Mesothelial cell of epicardium (in vitro differentiated cells): Measurements from ENCODE around the gene CDK6. TPM values are rescaled to one million over a fixed set of nuclear protein-coding genes. Genes with fewer than 3 reads are reported as not detected.

Experiments used
- DNase-seq, 2 experiments: peaks; one replicate each; pipeline ENCODE4 v3.0.0; 2021; ENCODE audit warnings: low spot score in 2 of 2; ENCODE audit not compliant: unreplicated experiment in 2 of 2
- H3K27ac Mint-ChIP-seq: 2 replicates; pipeline ENCODE4 v1.8.0; 2021; ENCODE audit warnings: mixed read lengths
- H3K27me3 Mint-ChIP-seq: 2 replicates; pipeline ENCODE4 v1.8.0; 2021; ENCODE audit warnings: low read depth, mixed read lengths
- H3K36me3 Mint-ChIP-seq: 2 replicates; pipeline ENCODE4 v1.8.0; 2021; ENCODE audit warnings: mixed read lengths
- H3K4me1 Mint-ChIP-seq: 2 replicates; pipeline ENCODE4 v1.8.0; 2021; ENCODE audit warnings: mixed read lengths
- H3K4me3 Mint-ChIP-seq: 2 replicates; pipeline ENCODE4 v1.8.0; 2021; ENCODE audit warnings: mild to moderate bottlenecking, moderate library complexity, mixed read lengths
- H3K9me3 Mint-ChIP-seq: 2 replicates; pipeline ENCODE4 v1.8.0; 2021; ENCODE audit warnings: mixed read lengths
- CTCF ChIP-seq: fragments of 200-600 bp; sonication (generic); IDR thresholded peaks from one replicate; pipeline ENCODE4 v1.5.0; 2021; ENCODE audit warnings: antibody characterized with exemption; ENCODE audit not compliant: unreplicated experiment
- total RNA-seq: library from RNA; stranded (reverse); gene quantifications from 3 replicates; pipeline ENCODE4 v1.2.1, GENCODE V29; 2021

CDK6 gene
- total RNA-seq, 1 donor from 2014 or later: 138 TPM

- Mint-ChIP-seq H3K4me1 (peaks cover 26% of the 10 kb centered on the region), H3K9me3 (no peaks in the 10 kb centered on the region), H3K4me3 (no peak overlapping the region), H3K27me3 (no peaks in the 10 kb centered on the region), H3K36me3 (peaks cover 24% of the 10 kb centered on the region), H3K27ac (peak overlapping the region; percentile 94)
- DNase-seq: no peak
- TF ChIP-seq CTCF: no peak
These were observed 112.4 kb downstream of the CDK6 start for GRCh38 chr7:92723943-92724342.

- no peak overlapping the region for H3K4me3 Mint-ChIP-seq
- H3K9me3 Mint-ChIP-seq: no peaks in the 10 kb centered on the region
- peaks cover 26% of the 10 kb centered on the region for H3K4me1 Mint-ChIP-seq
- peaks cover 27% of the 10 kb centered on the region for H3K36me3 Mint-ChIP-seq
- no peaks in the 10 kb centered on the region for H3K27me3 Mint-ChIP-seq
- TF ChIP-seq CTCF: no peak
- no peak for DNase-seq
- peak overlapping the region; percentile 94 for H3K27ac Mint-ChIP-seq
These were observed 113.2 kb downstream of the CDK6 start for GRCh38 chr7:92723205-92723604.

GRCh38 chr7:92722541-92722940 lies 113.8 kb downstream of the CDK6 start:
- peak overlapping the region; percentile 94 for H3K27ac Mint-ChIP-seq
- DNase-seq: no peak
- peaks cover 30% of the 10 kb centered on the region for H3K36me3 Mint-ChIP-seq
- H3K4me3 Mint-ChIP-seq: no peak overlapping the region
- TF ChIP-seq CTCF: no peak
- H3K9me3 Mint-ChIP-seq: no peaks in the 10 kb centered on the region
- H3K27me3 Mint-ChIP-seq: no peaks in the 10 kb centered on the region
- H3K4me1 Mint-ChIP-seq: peaks cover 26% of the 10 kb centered on the region

GRCh38 chr7:92720604-92721350 lies 115.6 kb downstream of the CDK6 start:
- peak overlapping the region; percentile 22 for H3K27ac Mint-ChIP-seq

GRCh38 chr7:92717993-92718716 lies 118.2 kb downstream of the CDK6 start:
- no peaks in the 10 kb centered on the region for H3K27me3 Mint-ChIP-seq
- H3K9me3 Mint-ChIP-seq: no peaks in the 10 kb centered on the region
- peaks cover 28% of the 10 kb centered on the region for H3K4me1 Mint-ChIP-seq
- H3K36me3 Mint-ChIP-seq: peaks cover 24% of the 10 kb centered on the region
- peak overlapping the region; percentile 1 for H3K27ac Mint-ChIP-seq
- no peak for DNase-seq
- no peak for TF ChIP-seq CTCF
- no peak overlapping the region for H3K4me3 Mint-ChIP-seq

More at GRCh38 chr7:92720604-92721350, 115.6 kb downstream of the CDK6 start:
- H3K27me3 Mint-ChIP-seq: no peaks in the 10 kb centered on the region
- H3K4me3 Mint-ChIP-seq: no peak overlapping the region
- peaks cover 27% of the 10 kb centered on the region for H3K4me1 Mint-ChIP-seq
- peaks cover 31% of the 10 kb centered on the region for H3K36me3 Mint-ChIP-seq
- H3K9me3 Mint-ChIP-seq: no peaks in the 10 kb centered on the region
- DNase-seq: no peak
- no peak for TF ChIP-seq CTCF
